Fibroblast of skin of abdomen (primary cell): ENCODE measurements around the gene BCAS3.

ENCODE experiments used
- DNase-seq: peaks from one replicate; pipeline ENCODE4 v3.0.0-alpha.2; 2013

BCAS3 gene

GRCh38 chr17:61328351-61328750, 650.7 kb downstream of the BCAS3 start:
- no peak for DNase-seq

GRCh38 chr17:61330174-61331150, 652.8 kb downstream of the BCAS3 start:
- DNase-seq: no peak

GRCh38 chr17:61331178-61331577, 653.5 kb downstream of the BCAS3 start:
- DNase-seq: no peak

GRCh38 chr17:61331886-61332285, 654.2 kb downstream of the BCAS3 start:
- DNase-seq: no peak

- DNase-seq: no peak
These were observed 655.5 kb downstream of the BCAS3 start for GRCh38 chr17:61333136-61333535.

- DNase-seq: no peak
These were observed 657.0 kb downstream of the BCAS3 start for GRCh38 chr17:61334673-61335072.

GRCh38 chr17:61335105-61335844, 657.6 kb downstream of the BCAS3 start:
- peak; percentile 23 for DNase-seq

GRCh38 chr17:61335845-61336655, 658.4 kb downstream of the BCAS3 start:
- no peak for DNase-seq

GRCh38 chr17:61337290-61337689, 659.6 kb downstream of the BCAS3 start:
- DNase-seq: no peak

- peak; percentile 74 for DNase-seq
These were observed 660.5 kb downstream of the BCAS3 start for GRCh38 chr17:61338000-61338798.

- DNase-seq: no peak
These were observed 661.3 kb downstream of the BCAS3 start for GRCh38 chr17:61338874-61339478.

- no peak for DNase-seq
These were observed 663.0 kb downstream of the BCAS3 start for GRCh38 chr17:61340431-61341209.

- no peak for DNase-seq
These were observed 665.9 kb downstream of the BCAS3 start for GRCh38 chr17:61343576-61343975.

- DNase-seq: no peak
These were observed 667.4 kb downstream of the BCAS3 start for GRCh38 chr17:61345061-61345460.

- DNase-seq: no peak
These were observed 668.4 kb downstream of the BCAS3 start for GRCh38 chr17:61345825-61346666.

GRCh38 chr17:61349350-61349749, 671.7 kb downstream of the BCAS3 start:
- no peak for DNase-seq

- no peak for DNase-seq
These were observed 674.2 kb downstream of the BCAS3 start for GRCh38 chr17:61351745-61352407.

- no peak for DNase-seq
These were observed 674.7 kb downstream of the BCAS3 start for GRCh38 chr17:61352408-61352770.
